BJ (cell line): ENCODE results near the gene DAB1. TPM values are rescaled to one million over a fixed set of nuclear protein-coding genes. Genes with fewer than 3 reads are reported as not detected.

Source experiments
- CTCF ChIA-PET: fragments of 350-600 bp; formaldehyde crosslinking; extraction: SDS; loops from one replicate; lab custom pipeline; 2021; ENCODE audit warnings: antibody characterized with exemption, inconsistent platforms; lab: Yijun Ruan, JAX
- POLR2A ChIA-PET: fragments of 300-600 bp; sonication (Branson Sonifier 250); formaldehyde crosslinking; extraction: SDS; loops from one replicate; lab custom pipeline; 2021; ENCODE audit warnings: antibody characterized with exemption; lab: Charles Lee
- DNase-seq: peaks from one replicate; pipeline ENCODE4 v3.0.0-alpha.2; 2011; ENCODE audit warnings: low read depth
- H3K27me3 ChIP-seq: 2 replicates; pipeline ENCODE4 v1.6.0; 2011; ENCODE audit warnings: low read length; ENCODE audit not compliant: control insufficient read depth, insufficient read depth
- H3K36me3 ChIP-seq: 2 replicates; pipeline ENCODE4 v1.5.1; 2011; ENCODE audit warnings: low read length; ENCODE audit not compliant: control insufficient read depth, insufficient read depth
- H3K4me3 ChIP-seq: 2 replicates; pipeline ENCODE4 v1.5.1; 2011; ENCODE audit warnings: low read depth, mild to moderate bottlenecking, control low read depth, low read length
- polyA plus RNA-seq: library from polyadenylated mRNA; depleted of rRNA; stranded (reverse); fragments of >200 nt; gene quantifications from 2 replicates; pipeline ENCODE4 v1.2.3, GENCODE V29; 2011
- TF ChIP-seq, protein P1 (sequence below): IDR thresholded peaks from 2 replicates; pipeline ENCODE4 v1.5.1; 2011; ENCODE audit warnings: low read depth, mild to moderate bottlenecking, control low read depth, inconsistent platforms, low read length, moderate library complexity; ENCODE audit not compliant: insufficient read depth

The DAB1 gene
- polyA plus RNA-seq, 1 experiment: 0.91 TPM

DNA sequence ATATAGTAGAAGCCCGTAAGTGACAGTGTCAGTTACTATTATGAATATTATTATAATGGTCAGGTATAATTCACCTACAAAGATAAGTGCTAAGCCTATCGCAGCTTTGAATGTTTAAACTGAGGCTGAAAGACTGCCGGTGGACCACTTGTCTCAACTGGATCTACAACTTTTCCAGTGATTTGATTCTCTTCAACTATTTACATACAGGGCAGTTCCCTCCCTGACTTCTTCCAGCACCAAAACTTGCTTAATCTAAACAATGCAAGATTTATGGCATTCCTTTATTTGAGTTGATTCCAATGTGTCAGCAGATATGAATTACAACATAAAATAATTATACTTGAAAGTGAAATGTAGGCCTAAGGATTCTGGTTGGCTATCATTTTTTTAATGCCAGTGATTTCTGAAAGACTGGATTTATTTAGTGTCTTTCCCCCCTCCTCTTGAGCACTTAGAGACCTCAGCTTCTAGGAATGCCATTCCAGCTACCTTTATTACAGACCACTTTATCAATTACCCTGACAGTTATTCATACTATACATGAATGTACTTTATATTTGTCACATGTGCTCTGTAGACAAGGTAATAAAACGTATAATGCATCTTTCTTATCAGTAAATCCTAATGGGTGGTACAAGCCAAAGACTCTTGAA, 304.8 kb downstream of the DAB1 start:
- TF ChIP-seq, protein P1, sequence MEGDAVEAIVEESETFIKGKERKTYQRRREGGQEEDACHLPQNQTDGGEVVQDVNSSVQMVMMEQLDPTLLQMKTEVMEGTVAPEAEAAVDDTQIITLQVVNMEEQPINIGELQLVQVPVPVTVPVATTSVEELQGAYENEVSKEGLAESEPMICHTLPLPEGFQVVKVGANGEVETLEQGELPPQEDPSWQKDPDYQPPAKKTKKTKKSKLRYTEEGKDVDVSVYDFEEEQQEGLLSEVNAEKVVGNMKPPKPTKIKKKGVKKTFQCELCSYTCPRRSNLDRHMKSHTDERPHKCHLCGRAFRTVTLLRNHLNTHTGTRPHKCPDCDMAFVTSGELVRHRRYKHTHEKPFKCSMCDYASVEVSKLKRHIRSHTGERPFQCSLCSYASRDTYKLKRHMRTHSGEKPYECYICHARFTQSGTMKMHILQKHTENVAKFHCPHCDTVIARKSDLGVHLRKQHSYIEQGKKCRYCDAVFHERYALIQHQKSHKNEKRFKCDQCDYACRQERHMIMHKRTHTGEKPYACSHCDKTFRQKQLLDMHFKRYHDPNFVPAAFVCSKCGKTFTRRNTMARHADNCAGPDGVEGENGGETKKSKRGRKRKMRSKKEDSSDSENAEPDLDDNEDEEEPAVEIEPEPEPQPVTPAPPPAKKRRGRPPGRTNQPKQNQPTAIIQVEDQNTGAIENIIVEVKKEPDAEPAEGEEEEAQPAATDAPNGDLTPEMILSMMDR: no peak
- no peaks in the 10 kb centered on the region for H3K36me3 ChIP-seq
- no peak for DNase-seq
- POLR2A ChIA-PET: no interaction called here
- H3K4me3 ChIP-seq: no peak overlapping the region
- CTCF ChIA-PET: interaction anchor here (0.9 kb wide), 1 partner anchor 8 kb away, joined by 4 read pairs; no protein-coding TSS in a partner anchor
- no peaks in the 10 kb centered on the region for H3K27me3 ChIP-seq

DNA sequence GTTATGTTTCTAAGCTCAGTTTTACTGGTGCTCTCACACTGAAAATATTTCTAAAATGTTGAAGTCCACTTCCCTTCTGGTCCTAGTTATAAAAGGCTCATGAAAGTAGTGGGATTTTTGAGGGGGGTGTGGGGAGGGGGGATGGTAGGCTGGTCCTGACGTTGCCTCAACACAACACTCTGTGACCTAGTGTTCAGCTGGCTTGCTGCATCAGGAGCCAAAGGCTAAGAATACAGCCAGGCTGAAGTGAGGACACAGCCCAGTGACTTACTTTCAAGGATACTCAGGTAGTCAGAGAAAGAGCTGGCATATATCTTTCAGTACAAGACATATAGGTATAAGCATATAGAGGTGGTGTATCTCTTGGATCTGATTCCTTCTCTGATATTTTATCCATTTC, 306.1 kb downstream of the DAB1 start:
- Histone ChIP-seq H3K36me3 (no peaks in the 10 kb centered on the region), H3K27me3 (no peaks in the 10 kb centered on the region), H3K4me3 (no peak overlapping the region)
- ChIA-PET POLR2A (no interaction called here), CTCF (interaction anchor here (0.9 kb wide), 1 partner anchor 9 kb away, joined by 4 read pairs; no protein-coding TSS in a partner anchor)
- TF ChIP-seq, protein P1: no peak
- no peak for DNase-seq

DNA sequence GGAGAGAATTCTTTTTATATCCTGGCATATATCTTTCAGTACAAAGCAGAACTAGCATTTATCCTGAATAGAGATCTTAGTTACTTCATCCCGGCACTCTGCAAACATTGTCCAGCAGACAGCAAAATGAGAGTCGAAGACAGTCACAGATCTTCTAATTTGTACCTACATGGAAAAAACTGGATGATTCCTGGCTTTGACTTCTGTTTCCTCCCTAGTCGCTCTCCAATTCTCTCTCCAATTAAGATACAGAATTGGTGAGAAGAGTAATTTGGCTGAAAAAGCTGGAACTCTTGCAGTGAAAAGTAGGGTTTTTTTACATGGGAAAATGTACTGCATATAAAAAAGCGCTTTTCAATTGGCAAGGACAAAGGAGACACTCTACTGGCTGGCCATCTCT, 307.0 kb downstream of the DAB1 start:
- TF ChIP-seq, protein P1: no peak
- POLR2A ChIA-PET: no interaction called here
- no peak for DNase-seq
- CTCF ChIA-PET: no interaction called here
- Histone ChIP-seq H3K27me3 (no peaks in the 10 kb centered on the region), H3K36me3 (no peaks in the 10 kb centered on the region), H3K4me3 (no peak overlapping the region)

DNA sequence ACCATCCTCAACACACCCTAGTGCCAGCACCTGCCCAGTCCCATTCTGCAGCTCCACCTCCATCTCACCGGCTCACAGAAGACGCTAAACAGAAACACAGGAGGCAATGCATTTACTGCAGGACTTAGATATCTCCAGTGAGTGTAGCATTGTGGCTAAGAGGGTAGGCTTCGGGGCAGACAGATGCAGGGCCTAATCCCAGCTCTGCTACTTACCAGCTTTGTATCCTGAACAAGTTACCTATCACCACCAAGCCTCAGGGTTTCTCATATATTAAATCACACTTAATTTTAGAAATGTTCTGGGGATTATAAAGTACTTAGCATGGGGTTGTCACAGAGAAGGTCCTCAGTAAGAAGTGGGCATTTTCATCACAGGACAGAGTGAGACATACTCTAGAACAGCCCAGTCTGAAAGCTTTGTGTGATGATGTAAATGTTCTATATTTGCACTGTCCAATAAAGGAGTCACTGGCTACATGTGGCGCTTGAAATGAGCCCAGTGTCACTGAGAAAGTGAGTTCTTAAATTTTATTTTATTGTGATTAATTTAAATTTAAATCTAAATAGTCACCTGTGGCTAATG, 308.7 kb downstream of the DAB1 start:
- TF ChIP-seq, protein P1: no peak
- CTCF ChIA-PET: no interaction called here
- no peaks in the 10 kb centered on the region for H3K27me3 ChIP-seq
- no peaks in the 10 kb centered on the region for H3K36me3 ChIP-seq
- H3K4me3 ChIP-seq: no peak overlapping the region
- DNase-seq: no peak
- POLR2A ChIA-PET: no interaction called here

DNA sequence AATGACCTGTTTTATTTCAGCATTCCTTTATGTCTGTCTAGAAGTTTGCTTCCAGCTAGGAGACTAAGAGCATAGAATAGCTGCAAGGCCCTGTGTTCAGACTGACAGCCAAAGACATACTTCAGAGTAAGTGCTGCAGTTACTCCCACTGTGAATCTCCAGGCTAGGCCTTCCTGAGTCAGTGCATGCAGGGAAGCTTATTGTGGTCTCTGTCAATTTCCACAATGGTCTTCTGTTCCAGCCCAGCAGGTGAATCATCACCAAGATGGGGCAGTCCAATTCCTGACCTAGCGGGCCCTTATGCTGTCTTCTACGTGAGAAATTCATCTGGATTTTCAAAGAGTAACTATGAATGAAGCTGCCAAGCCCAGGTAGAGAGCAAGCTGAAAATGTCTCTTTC, 311.7 kb downstream of the DAB1 start:
- DNase-seq: no peak
- H3K27me3 ChIP-seq: no peaks in the 10 kb centered on the region
- TF ChIP-seq, protein P1: no peak
- no peaks in the 10 kb centered on the region for H3K36me3 ChIP-seq
- CTCF ChIA-PET: interaction anchor here (1.4 kb wide), 1 partner anchor 9 kb away, joined by 5 read pairs; no protein-coding TSS in a partner anchor
- POLR2A ChIA-PET: interaction anchor here (0.7 kb wide), 1 partner anchor 659 kb away, joined by 3 read pairs; no protein-coding TSS in a partner anchor
- H3K4me3 ChIP-seq: no peak overlapping the region
